Measurements from ENCODE around the gene ATP6V0C.

DNA sequence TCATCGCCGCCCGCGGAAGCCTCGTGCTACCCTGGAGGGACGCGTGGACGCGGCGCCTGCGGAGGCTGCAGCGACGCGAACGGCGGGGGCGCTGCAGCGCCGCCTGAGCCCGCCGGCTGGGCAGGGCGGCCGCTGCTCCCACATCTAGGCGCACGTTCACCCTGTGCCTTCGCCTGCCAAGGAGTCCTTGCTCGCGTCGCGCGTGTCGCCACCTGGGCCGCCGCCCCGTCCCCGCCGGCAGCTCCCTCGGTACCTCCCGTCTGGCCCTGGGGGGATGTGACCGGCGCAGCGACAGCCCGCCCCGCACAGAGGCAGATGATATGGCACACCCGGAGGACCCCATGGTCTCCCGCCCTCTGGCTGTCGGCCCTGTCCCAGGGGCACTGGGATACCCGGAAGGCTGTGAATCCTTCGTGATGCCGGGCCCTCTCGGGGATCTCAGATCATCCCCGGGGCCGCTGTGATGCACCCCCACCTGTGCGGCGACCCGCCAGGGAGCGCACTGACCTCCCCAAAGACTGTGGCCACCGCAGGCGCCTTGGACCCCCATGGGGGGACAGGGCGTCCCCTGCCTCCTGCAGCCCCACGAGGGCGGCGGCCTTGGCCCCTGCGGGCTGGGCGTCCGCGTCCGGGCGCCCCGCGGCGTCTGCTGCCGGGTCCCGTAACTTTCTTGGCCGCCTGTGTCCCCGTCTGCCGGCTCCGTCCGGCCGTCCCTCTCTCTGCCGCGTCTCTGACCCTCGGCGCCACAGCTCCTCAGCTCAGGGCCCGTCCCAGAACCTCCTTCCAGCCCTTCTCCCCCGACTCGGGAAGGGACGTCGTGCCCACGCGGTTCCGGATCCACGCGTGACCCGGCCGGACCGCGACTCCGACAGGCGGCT lies 39.5 kb upstream of the ATP6V0C start:
- no peak for TF ChIP-seq EP300 (conservative IDR thresholded peaks at IDR 0.05; ENCODE audit: poor library complexity, severe bottlenecking)
- no peak for TF ChIP-seq EZH2 (IDR thresholded peaks at IDR 0.05; ENCODE audit: borderline replicate concordance, insufficient read depth, low read length, poor library complexity, severe bottlenecking)
- peak; percentile 63 for TF ChIP-seq CTCF (IDR thresholded peaks at IDR 0.05; ENCODE audit: poor library complexity, severe bottlenecking)
- TF ChIP-seq SMC3 (conservative IDR thresholded peaks at IDR 0.05; ENCODE audit: poor library complexity): no peak
- TF ChIP-seq POLR2AphosphoS5 (IDR thresholded peaks at IDR 0.05): no peak
- TF ChIP-seq REST (IDR thresholded peaks at IDR 0.05; ENCODE audit: borderline replicate concordance): no peak
- no peak for TF ChIP-seq RAD21 (conservative IDR thresholded peaks at IDR 0.05)

All from neural cell (in vitro differentiated cells).